ENCODE data around the gene PMIS2. TPM values are rescaled to one million over a fixed set of nuclear protein-coding genes. Genes with fewer than 3 reads are reported as not detected.

PMIS2 gene
- total RNA-seq, 1 experiment from 2014 or later, result not detected

- Histone ChIP-seq H3K27ac (no peak overlapping the region), H3K9me3 (replicated peaks) (no peaks in the 10 kb centered on the region), H3K36me3 (peaks cover 14% of the 10 kb centered on the region), H3K4me1 (replicated peaks) (peaks cover 4% of the 10 kb centered on the region), H3K4me3 (no peak overlapping the region), H3K27me3 (replicated peaks) (no peaks in the 10 kb centered on the region; the same call in none of the 2 replicates)
- DNase-seq (ENCODE audit: low read depth in 1 of 2, low spot score in 2 of 2), result no peak
Measured at GRCh38 chr19:35551091-35551810, 34.7 kb upstream of the PMIS2 start.

DNA sequence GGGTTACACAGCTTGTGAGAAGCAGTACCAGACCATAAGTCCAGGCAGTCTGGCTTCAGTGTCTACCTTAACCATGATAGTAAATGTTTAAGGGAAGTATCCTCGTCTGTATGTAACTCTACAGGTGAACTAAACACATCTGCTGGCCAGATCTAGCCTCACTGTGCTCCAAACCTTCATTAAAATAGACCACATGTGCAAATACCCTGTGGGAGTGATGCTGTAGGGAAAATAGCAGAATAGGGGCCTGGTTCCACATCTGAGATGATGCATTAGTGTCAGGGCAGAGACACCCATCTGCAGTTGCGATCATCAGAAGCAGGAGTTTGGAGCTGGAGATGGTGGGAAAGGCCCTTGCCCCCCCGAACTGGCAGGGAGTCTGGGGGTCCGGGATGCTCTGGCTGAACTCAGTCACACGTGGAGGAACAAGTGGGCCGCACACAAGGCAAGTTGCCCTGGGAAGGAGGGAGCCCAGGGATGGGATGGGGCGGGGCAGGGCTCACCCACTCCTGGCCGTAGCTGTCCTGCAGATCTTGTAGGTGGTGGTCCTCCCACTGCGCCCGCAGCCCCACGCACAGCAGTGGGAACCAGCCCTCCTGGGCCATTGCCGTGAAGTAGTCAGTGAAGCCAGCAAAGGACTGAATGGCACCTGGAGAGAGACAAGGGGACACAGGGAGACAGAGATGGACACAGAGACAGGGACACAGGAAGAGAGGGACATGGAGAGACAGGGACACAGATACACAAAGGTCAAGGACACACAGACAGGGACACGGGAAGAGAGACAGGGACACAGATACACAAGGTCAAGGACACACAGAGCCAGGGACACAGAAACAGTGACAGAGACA is 33.2 kb upstream of the PMIS2 start:
- H3K36me3 ChIP-seq, result peaks cover 4% of the 10 kb centered on the region

GRCh38 chr19:35553385-35554000 is 32.5 kb upstream of the PMIS2 start:
- no peak for DNase-seq (ENCODE audit: low read depth in 1 of 2, low spot score in 2 of 2)
- no peak overlapping the region for H3K4me3 ChIP-seq
- H3K27me3 ChIP-seq (replicated peaks), result peaks cover 3% of the 10 kb centered on the region
- H3K4me1 ChIP-seq (replicated peaks), result no peaks in the 10 kb centered on the region
- H3K36me3 ChIP-seq, result peaks cover 4% of the 10 kb centered on the region
- no peak overlapping the region for H3K27ac ChIP-seq
- H3K9me3 ChIP-seq (replicated peaks), result no peaks in the 10 kb centered on the region

More for the DNA sequence above, 33.2 kb upstream of the PMIS2 start:
- Histone ChIP-seq H3K9me3 (replicated peaks) (no peaks in the 10 kb centered on the region), H3K27ac (no peak overlapping the region), H3K27me3 (replicated peaks) (no peaks in the 10 kb centered on the region; the same call in none of the 2 replicates), H3K4me1 (replicated peaks) (no peaks in the 10 kb centered on the region), H3K4me3 (no peak overlapping the region)
- no peak for DNase-seq (ENCODE audit: low read depth in 1 of 2, low spot score in 2 of 2)

- Histone ChIP-seq H3K9me3 (replicated peaks) (no peaks in the 10 kb centered on the region), H3K27ac (no peak overlapping the region), H3K4me1 (replicated peaks) (no peaks in the 10 kb centered on the region), H3K4me3 (no peak overlapping the region), H3K36me3 (peaks cover 4% of the 10 kb centered on the region), H3K27me3 (replicated peaks) (peaks cover 3% of the 10 kb centered on the region)
- no peak for DNase-seq (ENCODE audit: low read depth in 1 of 2, low spot score in 2 of 2)
Measured at GRCh38 chr19:35554076-35554475, 31.9 kb upstream of the PMIS2 start.

DNA sequence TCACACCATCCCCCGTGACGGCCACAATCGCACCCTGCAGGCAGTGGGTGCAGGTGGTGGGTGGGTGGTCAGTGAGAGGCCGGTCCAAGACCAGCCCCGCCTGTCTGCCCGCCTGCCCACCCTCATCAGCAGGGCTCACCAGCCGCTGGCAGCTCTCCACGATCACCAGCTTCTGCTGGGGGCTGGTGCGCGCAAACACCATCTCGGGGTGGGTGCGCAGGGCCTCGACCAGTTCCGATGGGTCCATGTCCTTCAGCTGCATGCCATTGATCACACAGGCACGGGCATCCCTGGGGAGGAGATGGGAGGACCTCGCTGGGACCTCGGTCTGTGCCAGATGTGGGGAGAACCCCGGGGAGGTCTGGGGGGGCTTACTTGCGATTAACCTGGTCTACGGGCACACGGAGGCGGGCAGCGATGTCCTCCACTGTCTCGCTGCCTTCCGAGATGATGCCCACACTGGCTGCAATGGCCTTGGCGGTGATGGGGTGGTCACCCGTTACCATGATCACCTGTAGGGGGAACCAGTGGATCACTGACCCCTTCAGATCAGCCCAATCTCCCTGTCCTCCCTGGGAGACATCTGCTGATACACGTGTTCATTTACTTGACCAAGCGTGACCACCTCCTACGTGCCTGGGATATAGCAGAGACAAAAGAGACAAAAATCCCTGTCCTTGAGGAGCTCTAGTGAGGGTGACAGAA is 30.5 kb upstream of the PMIS2 start:
- DNase-seq (ENCODE audit: low read depth in 1 of 2, low spot score in 2 of 2), result peak in 1 of 2 experiments; percentile 13
- Histone ChIP-seq H3K9me3 (replicated peaks) (no peaks in the 10 kb centered on the region), H3K27ac (no peak overlapping the region), H3K36me3 (no peaks in the 10 kb centered on the region), H3K27me3 (replicated peaks) (peaks cover 3% of the 10 kb centered on the region), H3K4me1 (replicated peaks) (no peaks in the 10 kb centered on the region), H3K4me3 (no peak overlapping the region)

- Histone ChIP-seq H3K9me3 (replicated peaks) (no peaks in the 10 kb centered on the region), H3K27ac (no peak overlapping the region), H3K36me3 (no peaks in the 10 kb centered on the region), H3K4me3 (no peak overlapping the region), H3K27me3 (replicated peaks) (peaks cover 3% of the 10 kb centered on the region), H3K4me1 (replicated peaks) (no peaks in the 10 kb centered on the region)
- DNase-seq (ENCODE audit: low read depth in 1 of 2, low spot score in 2 of 2), result no peak
Measured at GRCh38 chr19:35556025-35556590, 29.9 kb upstream of the PMIS2 start.

DNA sequence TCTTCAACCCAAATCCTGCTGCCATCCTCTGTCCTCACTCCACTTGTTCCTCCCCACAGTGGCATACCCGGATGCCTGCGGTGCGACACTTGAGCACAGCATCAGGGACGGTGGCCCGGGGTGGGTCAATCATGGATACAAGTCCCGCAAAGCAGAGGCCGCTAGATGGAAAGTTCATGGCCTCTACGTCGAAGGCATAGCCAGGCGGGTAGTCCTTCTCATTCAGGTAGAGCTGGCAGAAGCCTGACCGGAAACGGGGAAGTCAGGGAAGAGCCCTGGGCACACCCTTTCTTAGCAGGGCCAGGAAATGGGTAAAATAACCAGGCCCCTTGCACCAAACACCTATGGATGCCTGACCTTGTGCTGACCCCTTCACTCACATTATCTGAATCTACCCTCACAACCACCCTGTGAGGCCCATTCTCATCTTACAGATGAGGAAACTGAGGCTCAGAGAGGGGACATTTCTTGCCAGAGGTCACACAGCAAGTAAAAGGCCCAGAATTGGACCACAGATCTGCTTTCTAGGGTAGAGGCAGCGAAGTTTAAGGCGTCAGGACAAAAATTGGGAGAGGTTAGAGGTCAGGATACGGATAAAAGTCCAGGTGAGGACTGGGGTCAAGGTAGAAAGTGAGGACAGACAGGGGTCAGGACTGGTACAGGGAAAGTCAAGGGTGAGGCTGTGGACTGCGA is 29.0 kb upstream of the PMIS2 start:
- H3K9me3 ChIP-seq (replicated peaks), result no peaks in the 10 kb centered on the region
- H3K4me1 ChIP-seq (replicated peaks), result no peaks in the 10 kb centered on the region
- H3K4me3 ChIP-seq, result no peak overlapping the region
- DNase-seq (ENCODE audit: low read depth in 1 of 2, low spot score in 2 of 2), result no peak
- H3K36me3 ChIP-seq, result no peaks in the 10 kb centered on the region
- no peak overlapping the region for H3K27ac ChIP-seq
- peaks cover 3% of the 10 kb centered on the region for H3K27me3 ChIP-seq (replicated peaks)

DNA sequence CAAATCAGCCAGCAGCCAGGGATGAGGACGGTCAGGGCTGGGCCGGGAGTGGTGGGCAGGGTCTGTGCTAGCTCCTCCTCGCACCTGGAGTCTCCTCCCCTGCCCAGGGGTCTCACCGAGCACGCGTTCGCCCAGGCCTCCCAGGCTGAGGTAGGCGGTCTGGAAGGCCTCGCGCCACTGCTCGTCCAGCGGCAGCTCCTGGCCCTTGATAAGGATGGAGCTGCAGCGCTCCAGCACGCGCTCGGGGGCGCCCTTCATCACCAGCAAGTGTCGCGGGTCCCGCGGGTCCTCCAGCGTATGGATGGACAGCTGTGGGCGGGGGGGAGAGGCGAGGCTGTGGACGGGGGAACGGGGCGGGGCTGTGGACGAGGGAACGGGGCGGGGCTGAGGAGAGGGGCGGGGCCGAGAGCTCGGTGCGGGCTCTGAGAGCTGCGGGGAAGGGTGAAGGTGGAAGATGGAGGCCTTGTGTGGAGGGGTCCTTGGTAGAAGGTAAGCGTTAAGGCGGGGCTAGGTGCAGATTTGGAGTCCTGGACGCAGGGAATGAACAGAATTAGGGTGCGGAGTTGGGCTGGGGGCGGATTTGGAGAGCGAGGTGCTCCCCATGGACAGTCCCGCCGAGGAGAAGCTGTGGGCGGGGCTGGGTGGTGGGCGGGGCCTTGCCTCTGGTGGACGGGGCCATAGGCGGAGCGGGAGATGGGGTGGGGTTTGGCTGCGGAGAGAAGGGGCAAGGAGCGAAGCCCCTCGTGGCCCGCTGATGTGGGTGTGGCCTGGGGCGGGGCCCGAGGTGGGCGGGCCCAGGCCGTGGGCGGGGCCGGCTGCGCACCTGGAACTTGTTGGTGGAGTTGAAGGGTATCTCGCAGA is 28.2 kb upstream of the PMIS2 start:
- Histone ChIP-seq H3K27ac (no peak overlapping the region), H3K9me3 (replicated peaks) (no peaks in the 10 kb centered on the region), H3K4me3 (no peak overlapping the region), H3K36me3 (no peaks in the 10 kb centered on the region), H3K27me3 (replicated peaks) (peaks cover 9% of the 10 kb centered on the region), H3K4me1 (replicated peaks) (no peaks in the 10 kb centered on the region)
- DNase-seq (ENCODE audit: low read depth in 1 of 2, low spot score in 2 of 2), result peak in 1 of 2 experiments; percentile 14

GRCh38 chr19:35558400-35559280 is 27.3 kb upstream of the PMIS2 start:
- Histone ChIP-seq H3K9me3 (replicated peaks) (no peaks in the 10 kb centered on the region), H3K27ac (no peak overlapping the region), H3K4me3 (no peak overlapping the region), H3K27me3 (replicated peaks) (peaks cover 10% of the 10 kb centered on the region), H3K4me1 (replicated peaks) (no peaks in the 10 kb centered on the region), H3K36me3 (no peaks in the 10 kb centered on the region)
- DNase-seq (ENCODE audit: low read depth in 1 of 2, low spot score in 2 of 2), result no peak

- Histone ChIP-seq H3K36me3 (no peaks in the 10 kb centered on the region), H3K27ac (no peak overlapping the region), H3K4me3 (no peak overlapping the region), H3K9me3 (replicated peaks) (no peaks in the 10 kb centered on the region), H3K27me3 (replicated peaks) (peaks cover 10% of the 10 kb centered on the region), H3K4me1 (replicated peaks) (no peaks in the 10 kb centered on the region)
- DNase-seq (ENCODE audit: low read depth in 1 of 2, low spot score in 2 of 2), result no peak
Measured at GRCh38 chr19:35559281-35559659, 26.7 kb upstream of the PMIS2 start.

DNA sequence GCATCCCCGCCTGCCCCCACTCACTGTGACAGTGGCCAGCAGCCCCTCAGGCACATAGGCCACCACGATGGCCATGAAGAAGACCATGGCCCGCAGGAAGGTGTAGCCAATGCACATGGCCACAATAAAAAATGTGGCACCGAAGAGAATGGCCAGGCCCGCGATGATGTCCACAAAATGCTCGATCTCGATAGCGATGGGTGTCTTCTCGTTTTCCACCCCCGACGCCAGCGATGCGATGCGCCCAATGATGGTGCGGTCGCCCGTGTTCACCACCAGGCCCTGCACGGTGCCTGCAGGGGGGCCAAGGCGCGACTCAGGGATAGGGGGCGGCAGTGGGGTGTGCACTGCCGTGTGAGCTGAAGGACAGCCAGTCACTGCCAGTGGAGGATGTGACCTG is 26.2 kb upstream of the PMIS2 start:
- Histone ChIP-seq H3K4me1 (replicated peaks) (no peaks in the 10 kb centered on the region), H3K36me3 (no peaks in the 10 kb centered on the region), H3K27ac (no peak overlapping the region), H3K9me3 (replicated peaks) (no peaks in the 10 kb centered on the region), H3K4me3 (no peak overlapping the region), H3K27me3 (replicated peaks) (peaks cover 10% of the 10 kb centered on the region; the same call in 1 of the 2 replicates)
- no peak for DNase-seq (ENCODE audit: low read depth in 1 of 2, low spot score in 2 of 2)
